Measurements from ENCODE around the gene MACROD2.

MACROD2 gene

GRCh38 chr20:14706555-14706954, 711.2 kb downstream of the MACROD2 start:
- TF ChIP-seq CSDC2 (CRISPR knock-in tag; IDR thresholded peaks at IDR 0.05) (no peak), CSRNP3 (CRISPR knock-in tag; IDR thresholded peaks at IDR 0.05) (no peak), TOX (CRISPR knock-in tag; IDR thresholded peaks at IDR 0.05; ENCODE audit: borderline replicate concordance) (no peak)
- ATAC-seq: no peak

- no peak for ATAC-seq
- no peak for TF ChIP-seq CSRNP3 (CRISPR knock-in tag; IDR thresholded peaks at IDR 0.05)
- no peak for TF ChIP-seq POU6F1 (CRISPR knock-in tag; IDR thresholded peaks at IDR 0.05; ENCODE audit: borderline replicate concordance, low read depth)
- TF ChIP-seq CREB5 (CRISPR knock-in tag; IDR thresholded peaks at IDR 0.05; ENCODE audit: low read depth): no peak
- TF ChIP-seq ZNF70 (CRISPR knock-in tag; IDR thresholded peaks at IDR 0.05): no peak
- no peak for TF ChIP-seq ZC3H10 (CRISPR knock-in tag; IDR thresholded peaks at IDR 0.05)
- TF ChIP-seq BACH2 (CRISPR knock-in tag; IDR thresholded peaks at IDR 0.05; ENCODE audit: borderline replicate concordance): no peak
- no peak for TF ChIP-seq ZNF8 (CRISPR knock-in tag; IDR thresholded peaks at IDR 0.05)
- no peak for TF ChIP-seq RARB (CRISPR knock-in tag; IDR thresholded peaks at IDR 0.05)
- no peak for TF ChIP-seq ZNF565 (CRISPR knock-in tag; conservative IDR thresholded peaks at IDR 0.05; ENCODE audit: low read depth)
- TF ChIP-seq ISL1 (CRISPR knock-in tag; IDR thresholded peaks at IDR 0.05): no peak
- no peak for TF ChIP-seq GLIS3 (CRISPR knock-in tag; IDR thresholded peaks at IDR 0.05)
- no peak for TF ChIP-seq TSHZ2 (CRISPR knock-in tag; IDR thresholded peaks at IDR 0.05)
- no peak for TF ChIP-seq TCF4 (CRISPR knock-in tag; IDR thresholded peaks at IDR 0.05; ENCODE audit: borderline replicate concordance)
- no peak for TF ChIP-seq ZFP30 (CRISPR knock-in tag; IDR thresholded peaks at IDR 0.05)
- no peak for TF ChIP-seq TOX (CRISPR knock-in tag; IDR thresholded peaks at IDR 0.05; ENCODE audit: borderline replicate concordance)
- TF ChIP-seq ARNTL (CRISPR knock-in tag; IDR thresholded peaks at IDR 0.05; ENCODE audit: borderline replicate concordance, low read depth): no peak
- no peak for TF ChIP-seq ZFP3 (CRISPR knock-in tag; IDR thresholded peaks at IDR 0.05)
- no peak for TF ChIP-seq SNAI2 (CRISPR knock-in tag; IDR thresholded peaks at IDR 0.05)
- TF ChIP-seq PATZ1 (CRISPR knock-in tag; IDR thresholded peaks at IDR 0.05; ENCODE audit: borderline replicate concordance): no peak
- TF ChIP-seq CSDC2 (CRISPR knock-in tag; IDR thresholded peaks at IDR 0.05): no peak
Measured at GRCh38 chr20:14707026-14707680, 711.8 kb downstream of the MACROD2 start.
